Stimulated activated CD4-positive, alpha-beta T cell treated with anti-CD3 and anti-CD28 coated beads, Interleukin-4, amount 100 ng/mL, for 24 hours (primary cell): ENCODE measurements around the gene MARCHF4.
A peak's percentile ranks its signal among the peaks of the same experiment; 100 is the strongest.
"Not testable (repeated sequence)": the region's sequence is repeated elsewhere in the genome, so short reads cannot be mapped to it uniquely, and the experiment has no call there.

ENCODE experiments used
- DNase-seq: peaks from one replicate; pipeline ENCODE4 v3.0.0-alpha.2; 2020

MARCHF4 gene

DNA sequence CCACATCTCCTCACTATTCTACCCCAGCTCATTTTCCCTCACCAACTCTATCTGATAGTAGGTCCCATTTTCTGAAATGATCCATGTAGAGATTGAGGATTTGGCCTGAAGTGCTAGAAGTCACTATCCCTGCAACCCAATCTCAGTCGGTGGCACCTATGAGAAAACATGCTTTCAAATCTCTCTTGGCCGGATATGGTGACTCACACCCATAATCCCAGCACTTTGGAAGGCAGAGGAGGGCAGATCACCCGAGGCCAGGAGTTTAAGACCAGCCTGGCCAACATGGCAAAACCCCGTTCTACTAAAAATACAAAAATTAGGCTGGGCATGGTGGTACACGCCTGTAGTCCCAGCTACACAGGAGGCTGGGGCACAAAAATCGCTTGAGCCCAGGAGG, 19.1 kb upstream of the MARCHF4 start:
- no peak for DNase-seq

DNA sequence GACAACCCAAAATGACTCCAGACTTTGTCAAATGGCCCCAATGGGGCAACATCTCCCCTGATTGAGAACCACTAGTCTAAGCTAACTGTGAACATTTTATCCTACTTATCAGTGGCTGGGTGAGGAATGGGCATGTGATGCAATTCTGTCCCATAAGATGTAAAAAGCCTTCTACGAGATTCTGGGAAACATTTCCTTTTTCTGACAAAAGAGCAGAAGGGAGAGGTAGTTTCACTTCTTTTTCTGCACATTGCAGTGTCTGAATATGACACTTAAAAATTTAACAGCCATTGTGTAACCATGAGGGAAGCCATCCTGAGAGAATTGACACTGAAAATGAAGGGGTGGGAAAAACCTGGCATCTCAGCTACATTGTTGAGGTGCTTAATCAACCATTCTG, 17.3 kb upstream of the MARCHF4 start:
- DNase-seq, result no peak

DNA sequence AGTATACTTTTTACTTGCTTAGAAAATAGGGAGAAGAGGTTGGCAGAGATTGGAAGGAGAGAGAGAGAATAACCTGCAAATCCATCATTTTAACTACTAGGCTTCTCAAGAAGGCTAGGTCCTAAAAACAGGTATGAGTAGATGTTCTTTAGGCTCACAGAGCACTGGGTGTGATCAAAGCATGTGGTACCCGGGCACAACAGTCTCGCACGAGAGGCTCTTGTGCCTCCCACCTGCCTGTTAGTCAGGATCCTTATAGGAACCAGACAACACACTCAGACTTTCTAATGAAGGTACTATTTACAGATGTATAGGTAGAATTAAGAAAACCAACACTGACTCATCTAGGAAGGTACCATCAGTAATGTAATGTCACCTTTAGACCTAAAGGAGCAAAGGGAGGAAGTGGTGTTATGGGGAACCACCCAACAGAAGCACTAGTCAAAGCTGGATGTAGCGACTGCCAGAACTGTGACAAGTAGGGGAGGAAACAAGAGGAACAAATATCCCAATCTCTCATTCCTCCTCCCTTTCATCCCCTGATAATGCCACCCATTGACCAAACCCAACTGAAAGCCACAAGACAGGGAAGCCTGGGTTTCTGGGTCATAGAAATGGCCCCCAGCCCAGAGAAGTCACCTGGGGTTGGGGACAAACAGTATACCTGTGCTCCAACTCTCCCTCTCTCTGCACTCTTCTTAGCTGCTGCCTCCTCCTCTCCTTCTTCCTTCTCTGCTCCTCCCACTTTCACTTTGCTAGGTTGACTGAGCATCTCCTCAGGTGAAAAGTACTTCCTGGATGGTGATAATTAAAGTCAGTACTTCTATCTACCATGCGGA, 16.0 kb upstream of the MARCHF4 start:
- DNase-seq, result peak; percentile 27

DNA sequence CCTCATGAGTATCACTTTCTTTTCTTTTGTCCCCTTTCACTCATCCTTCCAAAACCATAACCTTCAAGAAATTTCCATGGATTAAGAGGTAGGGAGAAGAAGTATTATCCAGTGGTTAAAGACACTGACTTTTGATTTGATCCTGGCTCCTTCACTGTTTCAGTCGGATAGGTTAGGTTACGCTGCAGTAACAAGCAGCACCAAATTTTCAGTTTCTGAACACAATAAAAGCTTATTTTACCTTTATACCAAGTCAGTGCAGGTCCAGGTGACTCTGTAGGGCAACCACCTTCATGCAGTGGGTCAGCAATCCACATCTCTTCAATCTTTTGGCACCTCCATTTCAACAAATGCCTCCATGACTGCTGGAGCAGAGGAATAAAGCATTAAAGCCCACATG, 15.0 kb upstream of the MARCHF4 start:
- no peak for DNase-seq

DNA sequence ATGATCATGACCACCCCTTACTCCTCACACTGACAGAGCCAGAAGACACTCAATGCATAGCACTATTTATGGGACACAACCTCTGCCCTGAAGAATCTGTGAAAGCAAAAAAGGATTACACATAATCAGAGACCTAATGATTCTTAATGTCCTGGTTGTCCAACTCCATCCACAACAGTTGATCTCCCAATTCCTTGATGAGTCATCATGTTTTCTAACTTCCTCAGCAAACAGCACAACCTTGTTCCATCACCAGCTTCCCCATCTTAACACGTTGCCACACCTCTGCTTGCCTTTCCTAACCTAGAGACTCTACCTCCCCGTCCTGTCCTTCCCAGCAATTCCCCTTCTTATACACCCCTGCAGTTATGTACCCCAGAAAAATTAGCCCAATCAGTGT, 13.2 kb upstream of the MARCHF4 start:
- DNase-seq, result no peak

DNA sequence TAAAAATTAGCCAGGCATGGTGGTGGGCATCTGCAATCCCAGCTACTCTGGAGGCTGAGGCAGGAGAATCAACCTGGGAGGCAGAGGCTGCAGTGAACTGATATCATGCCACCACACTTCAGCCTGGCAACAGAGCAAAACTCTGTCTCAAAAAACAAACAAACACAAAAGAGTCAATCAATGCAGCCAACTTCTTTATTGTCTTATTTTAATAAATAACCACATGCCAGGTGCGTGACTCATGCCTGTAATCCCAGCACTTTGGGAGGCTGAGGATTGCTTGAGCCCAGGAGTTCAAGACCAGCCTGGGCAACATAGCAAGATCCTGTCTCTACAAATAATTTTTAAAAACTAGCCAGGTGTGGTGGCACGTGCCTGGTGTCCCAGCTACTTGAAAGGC, 12.1 kb upstream of the MARCHF4 start:
- DNase-seq, result not testable (repeated sequence)

DNA sequence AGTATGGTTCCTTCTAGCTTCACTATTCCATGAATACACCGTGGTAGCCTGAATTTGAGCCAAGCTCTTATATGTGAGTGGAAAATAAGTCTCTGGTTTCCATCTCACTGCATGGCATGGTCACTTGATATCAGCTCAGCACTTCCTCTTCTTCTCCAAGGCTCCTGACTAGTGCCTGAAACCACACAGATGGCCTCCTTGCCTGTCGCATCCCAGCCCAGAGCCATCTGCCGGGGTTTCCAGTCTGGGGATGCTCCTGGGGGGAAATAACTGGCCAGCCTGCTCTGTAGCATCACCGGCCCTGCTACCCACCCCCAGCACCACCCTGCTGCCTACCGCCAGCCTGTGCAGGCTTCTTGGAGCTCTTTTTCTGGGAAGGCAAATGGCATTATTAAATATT, 7.7 kb upstream of the MARCHF4 start:
- no peak for DNase-seq

DNA sequence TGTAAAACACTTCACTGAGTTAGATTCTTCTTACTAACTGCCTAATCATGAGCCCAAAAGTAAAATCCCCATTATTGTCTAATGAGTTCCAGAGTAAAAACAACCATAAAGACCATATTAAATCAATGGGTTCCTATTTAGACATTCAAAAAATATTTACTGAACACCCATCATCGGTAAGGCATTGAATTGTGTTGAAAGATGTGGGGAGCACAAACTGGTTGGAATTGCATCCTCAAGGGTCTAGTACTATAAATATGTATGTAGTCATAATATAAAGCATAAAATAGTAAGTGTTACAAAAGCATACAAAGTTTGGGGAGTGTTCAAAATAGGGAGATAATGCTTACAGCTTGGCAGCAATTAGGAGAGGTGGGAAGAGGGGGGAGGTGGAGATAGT, 3.0 kb upstream of the MARCHF4 start:
- no peak for DNase-seq

DNA sequence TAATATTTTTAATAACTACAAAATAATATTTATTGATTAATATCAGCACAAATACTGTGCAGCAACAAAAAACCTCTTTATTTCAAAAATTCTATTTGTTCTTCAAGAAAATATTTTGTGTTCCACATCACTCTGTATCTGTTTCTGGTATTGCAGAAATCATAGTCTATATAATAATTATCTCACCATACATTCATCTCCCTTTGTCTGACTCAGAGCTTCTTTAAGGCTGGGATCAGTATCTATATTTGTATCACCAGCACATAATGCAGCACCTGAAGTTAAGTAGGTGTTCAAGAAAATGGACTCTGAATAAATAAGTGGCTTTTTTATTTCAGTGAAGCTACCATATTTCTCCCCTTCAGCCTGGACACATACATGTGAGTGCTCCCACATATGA, 1.6 kb upstream of the MARCHF4 start:
- DNase-seq, result no peak

DNA sequence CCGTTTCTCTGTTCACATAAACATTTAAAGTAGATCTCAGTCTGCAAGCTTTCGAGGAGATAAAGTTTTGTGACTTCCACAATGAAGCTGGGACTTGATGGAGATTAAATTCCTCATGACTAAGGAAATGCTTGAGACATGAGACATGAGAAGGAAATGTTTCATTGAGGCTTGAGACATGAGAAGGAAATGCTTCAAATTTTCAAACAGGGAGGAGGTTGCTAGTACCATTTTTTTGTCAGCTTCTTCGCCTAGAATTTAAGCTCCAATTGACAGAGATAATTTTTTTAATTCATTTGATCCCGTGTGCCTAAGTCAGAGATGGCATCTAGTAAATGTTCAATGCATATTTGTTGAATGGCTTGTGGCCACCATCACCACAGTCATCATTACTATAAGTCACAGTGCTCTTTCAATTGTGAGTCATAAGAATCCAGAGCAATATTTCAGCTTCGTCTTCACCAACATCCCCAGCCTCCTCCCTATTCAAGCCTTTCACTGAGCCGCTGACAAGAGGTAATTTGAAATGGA, 543 bp upstream of the MARCHF4 start:
- DNase-seq, result no peak

DNA sequence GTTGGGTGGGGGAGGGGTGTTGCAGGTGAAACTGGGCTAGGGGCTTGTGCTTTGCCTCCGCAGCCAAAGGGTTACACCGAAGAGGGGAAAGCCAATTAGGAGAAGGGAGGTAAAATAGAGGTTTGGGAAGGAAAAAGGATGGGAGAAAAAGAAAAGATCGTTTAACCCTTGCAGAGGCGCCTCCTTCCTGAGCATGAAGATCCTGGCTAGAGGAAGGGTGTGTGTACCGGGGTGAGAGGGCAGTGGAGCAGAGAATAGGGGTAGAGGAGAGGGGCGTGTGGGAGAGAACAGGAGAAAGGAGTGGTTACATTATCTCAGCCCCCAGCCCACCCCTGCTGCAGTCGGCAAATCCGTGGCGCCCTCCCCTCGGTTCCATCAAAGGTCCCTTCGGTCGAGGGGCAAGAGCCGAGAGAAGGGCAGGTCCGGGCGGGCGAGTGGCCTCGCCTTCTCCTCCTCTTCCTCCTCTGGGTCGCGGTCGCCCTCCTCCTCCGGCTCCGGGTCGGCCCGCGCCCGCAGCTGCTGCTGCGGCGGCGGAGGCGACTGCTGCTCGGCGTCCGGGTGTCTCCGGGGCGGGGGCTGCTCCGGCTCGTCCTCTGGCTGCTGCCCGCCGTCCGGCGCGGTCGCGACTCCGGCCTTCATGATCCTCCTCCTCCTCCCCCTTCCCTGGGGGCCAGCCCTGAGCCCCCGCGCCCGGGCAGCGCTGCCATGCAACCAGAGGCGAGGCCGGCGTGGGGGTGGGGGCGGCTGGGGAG, 1.1 kb downstream of the MARCHF4 start:
- DNase-seq, result no peak

DNA sequence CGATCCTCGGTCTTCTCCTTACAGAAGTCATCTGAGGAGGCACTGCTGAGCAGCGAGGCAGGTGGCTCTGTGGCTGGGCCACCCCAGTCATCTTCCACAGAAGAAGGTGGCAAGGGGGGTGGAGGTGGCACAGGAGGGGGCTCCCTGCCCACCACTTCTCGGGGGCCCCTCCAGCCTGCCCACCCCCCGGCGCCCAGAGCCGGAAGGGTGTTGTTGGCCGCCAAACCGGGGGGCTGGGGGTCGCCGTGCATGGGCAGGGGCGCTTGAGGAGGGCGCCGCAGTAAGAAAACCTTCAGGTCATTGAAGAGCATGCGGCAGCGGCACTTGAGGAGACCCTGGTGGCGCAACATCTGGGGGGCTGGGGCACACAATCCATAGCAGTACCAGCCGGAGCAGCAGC, 2.5 kb downstream of the MARCHF4 start:
- DNase-seq, result no peak

DNA sequence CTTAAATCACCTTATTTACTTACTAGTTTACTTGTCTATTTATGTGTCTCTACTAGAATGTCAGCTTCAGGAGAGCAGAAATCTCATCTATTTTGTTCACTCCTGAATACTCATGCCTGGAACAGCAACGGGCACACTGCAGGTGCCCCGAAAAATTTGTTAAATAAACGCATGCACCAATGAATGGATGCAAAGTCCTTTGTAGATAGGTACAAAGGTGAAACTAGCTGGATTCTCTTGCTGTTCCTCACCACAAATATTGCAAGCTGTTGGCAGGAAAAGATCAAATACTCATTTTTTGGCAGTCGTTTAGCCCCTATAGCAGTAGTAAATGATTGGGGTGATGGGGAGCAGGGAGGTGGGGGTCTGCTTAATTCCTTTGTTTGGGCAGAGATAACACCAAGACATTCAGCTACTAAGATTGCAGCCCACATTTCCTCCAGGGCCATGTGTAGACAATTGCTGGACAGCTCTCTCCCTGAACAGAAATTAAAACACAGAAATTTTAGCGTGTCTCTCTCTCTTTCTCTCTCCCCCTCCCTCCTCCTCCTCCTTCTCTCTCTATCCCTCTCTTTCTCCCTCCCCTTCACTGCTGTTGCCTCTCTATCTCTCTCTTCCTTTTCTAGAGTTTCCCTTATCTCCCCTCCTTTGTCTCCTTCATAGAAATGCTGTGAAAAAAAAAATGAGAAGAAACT, 5.4 kb downstream of the MARCHF4 start:
- DNase-seq, result no peak

DNA sequence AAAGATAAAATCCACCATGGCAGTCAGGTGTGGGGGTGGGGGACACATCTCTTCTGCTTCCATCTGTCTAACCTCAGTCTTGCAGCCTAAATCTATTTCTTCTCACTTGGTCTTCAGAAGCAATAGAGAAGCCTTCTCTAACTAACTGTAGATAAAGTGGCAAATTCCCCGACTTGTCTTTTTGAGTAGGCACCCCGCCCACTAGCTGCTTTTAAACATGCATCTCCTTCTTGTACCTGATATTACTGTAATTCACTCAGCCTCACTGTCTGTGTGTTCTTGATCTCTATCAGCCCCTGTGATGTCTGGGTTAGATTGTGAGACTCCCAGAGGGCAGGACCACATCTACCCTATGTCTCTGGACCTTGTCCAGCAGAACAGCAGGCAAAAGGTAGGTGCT, 6.8 kb downstream of the MARCHF4 start:
- no peak for DNase-seq

DNA sequence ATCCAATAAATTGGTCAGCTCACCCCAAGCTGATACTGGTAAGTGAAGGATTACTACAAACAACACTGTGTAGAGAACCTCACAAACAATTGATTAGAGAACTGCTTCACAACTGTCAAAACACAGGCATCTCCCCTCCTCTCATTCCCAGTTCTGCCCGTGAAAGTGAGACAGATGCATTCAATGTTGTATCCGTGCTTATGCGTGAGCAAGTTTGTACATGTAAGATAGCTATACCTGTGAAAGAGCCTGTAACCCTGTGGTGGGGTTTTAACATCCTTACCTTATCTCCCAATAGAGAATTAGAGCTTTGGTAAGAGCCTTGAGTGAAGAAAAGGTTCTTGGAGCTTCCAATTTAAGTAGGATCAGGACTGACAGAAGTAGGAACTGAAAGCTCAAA, 9.1 kb downstream of the MARCHF4 start:
- no peak for DNase-seq

DNA sequence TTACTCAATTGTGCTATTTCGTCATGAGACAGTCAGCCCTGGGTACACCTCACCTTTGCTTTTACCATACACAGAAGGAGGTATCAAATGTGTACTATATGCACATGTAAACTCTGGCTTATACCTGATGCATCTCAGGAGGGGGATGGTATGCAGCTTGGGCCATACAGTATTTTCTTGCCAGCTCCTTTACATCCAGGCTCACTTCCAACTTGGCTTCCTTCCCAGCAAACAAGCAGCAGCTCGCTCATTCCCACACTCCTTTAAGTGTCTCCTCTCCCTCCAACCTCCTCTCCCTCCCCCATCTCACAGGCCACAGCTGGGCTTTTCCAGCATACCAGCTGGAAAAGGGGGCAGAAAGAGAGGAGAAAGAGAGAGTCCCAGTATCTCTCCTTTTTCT, 9.6 kb downstream of the MARCHF4 start:
- DNase-seq, result no peak

DNA sequence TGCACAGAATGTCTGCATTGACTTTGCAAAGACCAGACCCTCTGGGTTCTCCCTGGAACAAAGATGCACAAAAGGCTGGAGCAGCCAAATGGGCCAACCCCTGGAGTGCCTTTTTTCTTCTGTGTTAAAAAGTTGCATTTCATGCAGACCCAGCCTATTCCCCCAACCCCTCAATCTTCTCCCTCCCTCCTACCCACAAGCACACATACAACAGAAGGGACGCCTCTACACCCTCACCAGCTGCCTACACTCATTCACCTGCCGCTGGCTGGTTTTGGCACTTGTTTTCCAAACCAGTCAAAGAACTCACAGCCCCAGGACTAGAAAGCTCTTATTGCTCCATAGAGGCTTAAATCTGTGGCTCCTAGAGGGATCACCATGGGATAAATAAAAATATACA, 16.6 kb downstream of the MARCHF4 start:
- DNase-seq, result no peak

DNA sequence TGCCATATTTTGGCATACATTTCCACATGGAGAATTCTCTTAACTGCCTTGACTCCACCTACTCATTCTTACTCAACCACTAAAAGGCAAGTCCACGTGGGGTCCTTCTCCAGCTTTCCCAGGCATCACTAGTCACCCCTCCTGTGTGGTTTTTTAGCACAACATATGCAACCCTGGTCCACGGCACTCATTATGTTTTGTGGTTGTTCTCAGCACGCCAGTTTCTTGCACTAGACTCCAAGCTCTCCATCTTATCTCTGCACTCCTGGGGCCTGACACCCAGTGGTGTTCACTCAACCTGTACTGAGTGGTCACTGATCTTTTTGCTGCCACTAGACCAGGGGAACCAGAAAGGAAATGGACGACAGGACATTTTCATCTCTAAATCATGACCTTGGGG, 18.0 kb downstream of the MARCHF4 start:
- DNase-seq, result no peak

DNA sequence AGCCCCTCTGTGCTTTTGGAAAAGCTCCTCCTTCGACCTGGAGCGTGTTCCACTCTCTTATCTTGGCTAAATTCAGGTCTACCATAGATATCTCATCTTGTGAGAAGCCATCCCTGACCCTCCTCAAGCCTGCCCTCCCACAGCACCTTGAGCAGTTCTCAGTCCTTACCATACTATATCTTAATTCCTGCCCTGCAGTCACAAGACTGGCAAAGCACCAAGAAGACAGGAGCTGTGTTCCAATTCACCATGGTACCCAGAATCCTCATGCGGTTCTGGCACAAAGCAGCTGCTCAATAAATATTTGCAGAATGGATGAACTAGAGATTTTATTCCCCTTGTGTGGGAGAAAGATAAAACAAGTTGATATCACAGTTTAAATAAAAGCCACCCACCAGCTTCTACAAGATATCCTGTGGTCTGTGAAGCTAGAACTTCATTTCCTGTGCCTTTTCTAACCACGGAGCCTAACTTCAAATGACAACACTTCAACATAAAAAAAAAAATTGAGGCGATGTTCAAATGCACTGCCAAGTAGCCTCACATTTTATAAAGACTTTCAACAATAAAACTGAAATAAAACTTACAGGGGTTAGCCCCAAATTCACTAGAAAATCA, 19.5 kb downstream of the MARCHF4 start:
- no peak for DNase-seq

DNA sequence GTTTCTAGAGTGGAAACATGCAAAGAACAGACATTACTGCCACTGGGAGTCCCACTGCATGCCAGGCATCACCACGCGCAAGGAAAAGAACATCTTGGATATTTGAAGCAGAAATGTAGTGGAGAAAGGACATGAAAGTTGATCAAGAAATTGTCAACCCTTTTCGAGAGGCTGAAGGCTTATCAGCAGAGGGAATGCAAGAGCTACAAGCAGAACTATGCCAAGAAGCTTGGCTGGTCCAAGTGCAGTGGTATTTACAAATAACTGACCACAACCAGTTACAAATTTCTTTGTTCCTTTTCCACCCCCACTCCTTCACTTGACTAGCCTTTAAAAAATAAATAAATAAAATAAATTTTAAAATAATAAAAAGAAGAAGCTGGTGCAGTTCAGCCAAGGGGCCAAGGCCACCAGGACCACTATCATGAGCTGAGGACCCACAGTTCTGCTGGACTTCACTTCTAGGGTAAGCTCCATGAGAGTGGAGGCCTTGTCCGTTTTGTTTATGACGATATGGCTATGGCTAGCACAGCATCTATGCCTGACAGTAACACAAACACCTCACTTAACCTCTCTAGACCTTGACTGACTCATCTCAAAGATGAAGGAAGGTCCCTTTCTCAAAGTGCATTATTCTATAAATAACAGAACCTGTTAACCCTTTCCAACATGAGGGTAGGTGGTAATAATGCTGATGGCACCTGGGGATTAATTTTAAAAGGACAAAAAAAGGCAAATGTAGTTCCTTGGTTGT, 20.9 kb downstream of the MARCHF4 start:
- no peak for DNase-seq

DNA sequence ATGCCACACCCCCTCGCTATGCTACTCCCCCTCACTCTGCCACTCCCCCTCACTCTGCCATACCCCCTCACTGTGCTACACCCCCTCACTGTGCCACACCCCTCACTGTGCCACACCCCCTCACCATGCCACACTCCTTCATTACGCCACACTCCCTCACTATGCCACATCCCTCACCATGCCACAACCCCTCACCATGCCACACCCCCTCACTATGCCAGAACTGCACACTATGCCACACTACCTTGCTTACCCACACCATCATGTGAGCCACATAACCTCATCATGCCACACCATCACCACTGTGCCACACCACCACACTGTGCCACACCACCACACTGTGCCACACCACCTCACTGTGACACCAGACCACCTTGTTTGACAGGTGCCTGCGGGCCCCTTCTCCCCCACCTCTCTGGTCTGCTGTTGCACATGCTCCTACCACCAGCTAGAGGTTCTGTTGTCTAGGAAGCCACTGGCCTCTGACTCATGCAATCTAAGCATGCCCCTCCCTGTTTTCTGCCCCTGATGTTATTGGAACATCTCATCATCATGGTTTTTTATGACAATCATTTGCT, 22.0 kb downstream of the MARCHF4 start:
- DNase-seq, result peak; percentile 23

DNA sequence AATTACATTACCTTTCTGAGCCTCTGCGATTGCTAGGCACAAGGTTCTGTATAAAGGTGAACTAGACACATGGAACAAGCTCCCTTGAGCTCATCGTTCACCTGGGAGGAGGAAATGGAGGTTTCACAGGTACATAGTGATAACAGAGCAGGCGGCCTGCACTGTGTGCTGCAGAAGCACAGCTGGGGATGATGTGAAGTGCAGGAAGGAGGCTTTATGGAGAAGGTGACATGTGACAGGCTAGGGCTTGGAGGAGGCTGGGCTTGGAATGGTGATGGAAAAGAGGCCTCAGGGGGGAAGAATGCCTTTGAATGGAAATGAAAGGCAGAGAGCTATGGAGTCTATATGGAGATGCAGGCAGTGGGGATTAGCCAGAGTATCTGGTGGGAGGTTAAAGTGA, 22.9 kb downstream of the MARCHF4 start:
- DNase-seq, result no peak
